Measurements from ENCODE around the gene SLC1A1.
"Not testable (repeated sequence)": the region's sequence is repeated elsewhere in the genome, so short reads cannot be mapped to it uniquely, and the experiment has no call there.

Gene SLC1A1

DNA sequence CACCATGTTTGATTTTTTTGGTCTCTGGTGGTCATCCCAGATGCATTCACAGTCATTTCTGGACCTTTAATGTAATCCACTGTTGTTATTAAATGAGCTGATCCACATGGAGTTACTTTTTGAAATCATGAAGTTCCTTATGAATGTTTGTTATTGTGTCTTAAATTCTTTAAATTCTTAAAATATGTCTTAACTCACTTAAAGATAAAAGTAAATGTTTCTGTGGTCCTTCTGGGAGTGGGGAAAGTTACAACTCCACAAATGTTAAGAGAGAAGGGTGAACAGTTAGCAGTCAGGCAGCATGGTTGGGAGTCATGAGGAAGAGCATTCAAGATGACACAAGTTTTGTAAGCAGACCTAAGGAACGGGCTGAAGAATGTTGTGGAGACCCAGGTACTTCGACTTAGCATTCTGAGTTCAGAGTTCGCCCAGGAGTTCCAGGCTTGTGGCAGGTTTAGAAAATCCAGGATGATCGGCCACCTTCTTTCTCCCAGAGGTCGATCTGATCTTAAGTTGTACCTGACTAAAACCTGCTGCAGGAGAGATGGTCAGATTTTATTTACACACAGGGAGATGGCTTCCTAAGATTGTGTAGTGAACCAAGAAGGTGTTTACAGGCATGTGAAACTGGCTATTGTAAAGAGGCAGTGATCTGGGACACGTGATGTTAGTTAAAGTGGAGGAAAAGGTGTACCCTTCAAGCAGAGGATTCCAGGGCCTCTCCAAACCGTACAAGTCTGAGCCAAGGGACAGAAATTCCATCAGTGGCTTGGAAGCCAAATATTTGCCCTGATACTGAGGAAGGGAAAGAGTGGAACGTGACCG is 17.2 kb downstream of the SLC1A1 start:
- no peak for DNase-seq

DNA sequence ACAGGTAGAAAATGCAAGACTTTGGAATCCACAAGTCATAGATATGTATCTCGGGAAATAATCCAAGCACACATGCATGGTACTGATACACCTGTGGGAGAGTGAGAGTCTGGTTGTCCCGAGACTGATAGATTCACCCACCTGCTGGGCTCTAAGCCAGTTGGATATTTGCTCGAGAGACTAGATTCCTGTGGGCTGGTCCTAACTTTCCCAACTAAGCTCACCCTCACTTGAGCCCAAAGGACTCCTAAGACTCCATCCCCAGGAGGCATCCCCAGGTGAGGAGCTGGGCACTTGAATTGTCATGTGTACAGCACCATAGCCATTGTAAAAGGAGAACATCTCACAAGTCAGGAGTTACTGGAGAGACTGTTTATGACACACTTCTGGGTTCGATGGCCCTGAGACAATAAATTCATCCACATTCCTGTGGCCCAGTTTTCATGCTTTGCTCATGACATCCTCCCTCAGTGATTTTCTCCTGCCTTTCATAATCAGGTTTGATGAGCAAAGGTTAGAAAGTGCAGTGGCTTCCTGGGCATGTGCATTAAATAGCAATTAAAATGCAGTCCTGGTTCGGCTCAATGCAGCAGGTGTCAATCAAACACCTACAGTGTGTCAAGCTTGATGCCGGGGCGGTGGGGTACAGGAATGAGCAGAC is 18.1 kb downstream of the SLC1A1 start:
- no peak for DNase-seq

DNA sequence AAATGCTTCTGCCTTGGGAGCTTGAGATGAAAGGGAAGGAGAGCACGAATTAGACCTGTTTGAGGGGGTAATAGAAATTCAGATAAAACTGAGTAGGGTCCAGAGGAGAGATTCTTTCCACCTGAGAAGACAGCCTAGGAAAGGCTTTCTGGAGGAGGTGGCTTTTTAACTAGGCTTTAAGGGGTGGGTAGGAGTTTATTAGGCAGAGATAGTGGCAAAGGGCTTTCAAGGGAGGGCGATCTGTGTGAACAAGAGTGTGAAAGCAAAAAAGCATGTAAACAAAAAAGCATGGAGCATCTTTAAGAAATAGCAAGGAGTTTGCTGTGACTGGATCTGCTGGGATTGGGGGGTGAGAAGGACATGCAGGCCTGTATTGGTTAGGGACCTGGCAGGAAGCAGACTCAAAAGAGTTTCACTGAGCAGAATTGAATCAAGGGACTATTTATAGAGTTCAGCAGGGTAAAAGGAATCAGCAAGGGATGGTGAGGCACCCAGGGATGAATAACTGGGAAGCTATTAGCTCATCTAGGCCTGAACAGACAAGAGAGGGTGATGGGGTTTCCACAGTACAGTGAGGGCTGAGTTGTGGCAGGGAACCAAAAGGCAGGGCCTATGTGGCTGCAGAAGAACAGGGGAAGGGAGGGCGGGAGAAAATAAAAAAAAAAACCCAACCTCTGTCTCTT is 18.8 kb downstream of the SLC1A1 start:
- no peak for DNase-seq

DNA sequence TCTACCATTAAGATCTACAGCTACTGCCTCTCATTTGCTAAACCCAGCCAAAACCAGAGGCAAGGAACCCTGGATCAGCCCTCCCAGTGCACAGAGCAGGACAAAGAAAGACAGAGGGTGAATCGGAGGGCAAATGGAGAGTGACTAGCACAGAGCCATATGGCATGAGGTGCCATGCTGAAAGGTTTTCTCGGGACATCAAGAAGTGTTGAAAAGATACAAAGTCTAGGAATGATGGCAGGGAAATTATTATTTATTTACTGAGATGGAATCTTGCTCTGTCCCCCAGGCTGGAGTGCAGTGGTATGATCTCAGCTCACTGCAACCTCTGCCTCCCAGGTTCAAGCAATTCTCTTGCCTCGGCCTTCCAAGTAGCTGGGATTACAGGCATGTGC is 19.3 kb downstream of the SLC1A1 start:
- DNase-seq: no peak

DNA sequence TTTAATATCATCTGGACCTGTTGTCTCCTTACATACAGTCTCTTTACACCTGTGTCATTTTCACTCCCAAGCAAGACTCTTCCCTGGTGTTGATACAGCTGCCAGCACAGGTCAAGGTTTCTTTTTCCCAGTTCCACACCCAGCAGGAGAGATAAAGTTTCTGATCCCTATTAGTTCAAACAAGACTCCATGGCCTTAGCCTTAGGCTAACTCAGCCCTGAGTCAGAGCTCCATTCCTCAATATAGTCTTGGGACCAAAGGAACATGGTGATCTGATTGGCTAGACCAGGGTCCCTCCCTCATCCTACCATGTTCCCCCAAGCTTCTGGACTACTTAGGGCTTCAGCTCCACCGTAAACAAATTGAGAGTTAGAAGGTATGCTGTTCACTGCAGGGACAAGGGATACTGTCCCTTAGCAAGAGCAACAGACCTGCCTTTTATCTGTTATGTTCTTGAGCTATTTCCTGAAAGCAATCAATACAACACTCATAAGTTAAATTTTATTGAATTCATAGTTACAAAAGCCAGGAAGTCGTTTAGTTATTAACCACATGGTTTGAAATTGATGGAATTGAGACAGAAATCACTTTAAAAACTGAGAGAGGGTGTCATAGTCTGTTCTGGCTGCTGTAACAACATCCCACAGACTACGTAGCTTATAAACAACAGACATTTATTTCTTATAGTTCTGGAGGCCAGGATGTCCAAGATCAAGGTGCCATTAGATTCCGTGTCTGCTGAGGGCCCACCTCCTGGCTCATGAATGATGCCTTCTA is 20.5 kb downstream of the SLC1A1 start:
- no peak for DNase-seq

DNA sequence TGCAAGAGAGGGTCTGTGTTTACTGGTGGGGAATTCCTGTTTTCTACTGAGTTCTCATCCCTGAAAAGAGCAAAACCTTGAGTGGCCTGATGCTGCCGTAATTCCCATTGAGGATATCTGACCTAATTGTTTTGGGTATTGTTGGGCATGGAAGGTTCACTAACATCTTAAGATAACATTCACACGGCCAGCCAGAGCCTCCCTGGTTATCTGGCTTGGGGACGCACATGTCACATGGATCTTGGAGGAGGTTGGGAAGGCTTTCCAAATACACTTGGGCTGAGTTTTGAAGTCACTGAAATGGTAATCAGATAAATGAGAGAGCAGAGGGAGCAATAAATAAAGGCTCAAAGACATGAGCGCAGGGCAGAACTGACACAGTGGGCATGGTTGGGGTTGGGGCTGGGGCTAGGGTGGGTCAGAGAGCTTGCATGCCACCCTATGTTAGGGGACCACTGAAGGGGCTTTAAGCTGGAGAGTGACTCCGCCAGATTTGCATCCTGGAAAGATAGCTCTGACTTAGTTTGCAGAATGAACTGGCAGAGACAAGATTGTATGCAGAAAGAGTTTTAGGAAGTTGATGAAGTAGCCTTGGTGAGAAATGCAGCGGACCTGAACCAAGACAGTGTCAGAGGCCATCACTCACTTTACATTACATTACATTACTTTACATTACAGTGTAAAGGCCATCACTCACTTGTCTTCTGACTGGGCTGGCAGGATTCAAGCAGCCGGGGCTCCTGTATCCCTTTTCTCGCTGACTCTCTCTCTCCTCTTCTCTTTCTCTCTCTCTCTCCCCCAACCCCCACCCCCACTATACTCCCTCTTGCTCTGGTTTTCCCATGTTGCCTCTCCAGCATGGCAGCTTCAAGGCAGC is 24.2 kb downstream of the SLC1A1 start:
- no peak for DNase-seq

DNA sequence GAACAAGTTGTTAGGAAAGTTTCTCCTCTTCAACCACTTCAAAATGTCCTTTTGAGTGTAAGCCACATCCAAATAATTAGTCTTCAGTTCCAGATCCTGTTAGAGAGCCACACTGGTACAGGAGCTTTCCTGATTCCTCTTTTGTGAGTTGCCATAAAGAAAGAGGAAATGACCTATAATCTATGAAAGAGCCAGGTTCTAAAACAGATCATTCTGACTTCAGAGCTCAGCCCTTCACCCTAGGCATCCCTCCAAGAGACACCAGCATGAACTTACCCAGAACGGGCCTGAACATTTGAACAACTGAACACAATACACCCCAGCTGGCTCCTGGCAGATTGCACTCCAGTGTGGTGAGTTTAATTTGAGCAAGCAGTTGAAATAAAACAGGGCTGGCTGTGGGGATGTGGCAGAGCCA is 25.7 kb downstream of the SLC1A1 start:
- no peak for DNase-seq

DNA sequence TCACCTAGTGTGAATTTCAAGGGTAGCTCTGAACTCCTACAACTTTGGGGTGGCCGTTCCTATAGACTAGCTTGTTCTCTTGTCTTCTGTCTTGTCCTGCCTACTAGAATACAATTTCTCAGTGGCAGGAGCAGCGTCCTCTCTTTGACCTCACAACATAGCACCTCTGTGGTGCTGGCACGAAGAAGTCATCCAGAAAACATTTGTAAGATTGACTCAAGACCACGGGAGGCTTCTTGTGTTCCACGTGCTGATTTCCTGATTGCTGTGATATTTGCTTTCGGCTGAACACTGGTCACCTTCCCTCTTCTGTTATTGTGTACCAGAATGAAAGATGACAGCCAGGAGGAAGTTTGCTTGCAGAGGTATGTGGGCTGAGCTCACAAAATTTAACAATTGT is 27.0 kb downstream of the SLC1A1 start:
- no peak for DNase-seq

DNA sequence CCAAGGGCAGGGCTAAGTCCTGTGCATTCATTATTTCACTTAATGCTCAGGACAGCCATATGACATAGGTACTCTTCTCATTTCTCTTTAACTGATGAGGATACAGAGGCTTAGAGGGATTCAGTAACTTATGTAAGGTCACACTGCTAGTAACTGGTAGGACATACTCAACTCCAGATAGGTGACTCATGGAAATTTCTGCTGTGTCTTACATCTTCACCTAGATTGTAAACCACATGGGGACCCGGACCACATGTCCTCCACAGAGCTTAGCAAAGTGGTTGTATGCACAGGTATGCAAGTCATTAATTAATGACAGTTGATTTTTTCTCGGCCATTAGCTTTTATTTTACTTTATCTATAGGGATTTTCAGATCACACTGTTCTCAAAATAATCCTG is 29.3 kb downstream of the SLC1A1 start:
- no peak for DNase-seq

DNA sequence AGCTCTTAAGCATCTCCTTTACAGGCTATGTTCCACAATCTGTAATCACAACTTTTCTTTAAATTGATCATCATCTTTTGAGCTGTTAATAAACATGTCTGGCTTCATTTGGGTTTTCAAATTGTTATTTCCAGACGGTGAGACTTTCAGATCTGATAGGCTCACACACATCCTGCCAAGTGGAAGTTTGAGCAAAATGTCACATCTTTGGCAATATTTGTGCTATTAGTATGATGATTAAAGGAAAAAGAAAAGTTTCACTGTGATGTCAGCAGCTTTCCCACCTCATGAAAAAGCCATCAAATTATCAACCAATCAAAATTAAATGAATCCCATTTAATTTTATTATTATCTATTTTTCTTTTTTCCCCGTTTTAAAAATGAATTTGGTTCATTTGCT is 29.8 kb downstream of the SLC1A1 start:
- no peak for DNase-seq

DNA sequence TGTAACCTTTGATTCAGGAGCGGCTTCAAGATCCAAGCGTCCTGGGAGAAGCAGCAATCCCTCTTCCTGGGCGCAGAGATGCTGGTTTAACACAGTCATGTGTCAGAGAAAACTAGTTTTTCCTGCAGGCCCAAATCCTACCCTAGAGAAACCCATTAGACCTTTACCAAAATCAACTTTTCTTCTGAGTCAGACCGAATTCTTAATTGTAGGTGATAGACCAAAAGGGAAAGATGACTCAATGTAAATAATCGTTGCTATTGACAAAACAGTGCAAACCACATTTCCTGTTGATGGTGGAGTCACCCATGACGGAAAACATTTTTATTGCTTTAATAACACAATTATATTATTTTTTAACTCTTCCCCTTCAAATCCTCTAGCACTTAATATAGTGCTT is 40.1 kb downstream of the SLC1A1 start:
- no peak for DNase-seq

DNA sequence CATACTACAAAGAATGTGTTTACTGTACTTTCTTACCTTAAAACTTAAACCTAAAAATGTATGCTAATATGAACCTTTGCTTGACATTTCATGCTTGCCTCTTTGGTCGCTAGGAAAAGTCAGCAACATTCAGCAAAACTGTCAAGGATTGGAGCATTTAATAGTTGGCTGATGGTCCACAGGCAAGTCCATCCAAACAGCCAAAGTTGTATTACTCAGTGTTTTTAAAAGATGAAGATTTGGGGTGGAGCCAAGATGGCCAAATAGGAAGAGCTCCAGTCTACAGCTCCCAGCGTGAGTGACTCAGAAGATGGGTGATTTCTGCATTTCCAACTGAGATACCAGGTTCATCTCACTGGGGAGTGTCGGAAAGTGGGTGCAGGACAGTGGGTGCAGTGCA is 40.6 kb downstream of the SLC1A1 start:
- not testable (repeated sequence) for DNase-seq

DNA sequence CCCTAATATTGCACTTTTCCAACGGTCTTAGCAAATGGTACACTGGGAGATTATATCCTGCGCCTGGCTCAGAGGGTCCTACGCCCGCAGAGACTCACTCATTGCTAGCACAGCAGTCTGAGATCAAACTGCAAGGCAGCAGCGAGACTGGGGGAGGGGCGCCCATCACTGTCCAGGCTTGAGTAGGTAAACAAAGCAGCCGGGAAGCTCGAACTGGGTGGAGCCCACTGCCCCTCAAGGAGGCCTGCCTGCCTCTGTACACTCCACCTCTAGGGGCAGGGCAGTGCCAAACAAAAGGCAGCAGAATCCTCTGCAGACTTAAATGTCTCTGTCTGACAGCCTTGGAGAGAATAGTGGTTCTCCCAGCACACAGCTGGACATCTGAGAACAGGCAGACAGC is 41.1 kb downstream of the SLC1A1 start:
- DNase-seq: not testable (repeated sequence)

DNA sequence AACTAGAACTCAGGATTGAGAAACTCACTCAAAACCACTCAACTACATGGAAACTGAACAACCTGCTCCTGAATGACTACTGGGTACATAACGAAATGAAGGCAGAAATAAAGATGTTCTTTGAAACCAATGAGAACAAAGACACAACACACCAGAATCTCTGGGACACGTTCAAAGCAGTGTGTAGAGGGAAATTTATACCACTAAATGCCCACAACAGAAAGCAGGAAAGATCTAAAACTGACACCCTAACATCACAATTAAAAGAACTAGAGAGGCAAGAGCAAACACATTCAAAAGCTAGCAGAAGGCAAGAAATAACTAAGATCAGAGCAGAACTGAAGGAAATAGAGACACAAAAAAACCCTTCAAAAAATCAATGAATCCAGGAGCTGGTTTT is 43.6 kb downstream of the SLC1A1 start:
- DNase-seq: not testable (repeated sequence)

DNA sequence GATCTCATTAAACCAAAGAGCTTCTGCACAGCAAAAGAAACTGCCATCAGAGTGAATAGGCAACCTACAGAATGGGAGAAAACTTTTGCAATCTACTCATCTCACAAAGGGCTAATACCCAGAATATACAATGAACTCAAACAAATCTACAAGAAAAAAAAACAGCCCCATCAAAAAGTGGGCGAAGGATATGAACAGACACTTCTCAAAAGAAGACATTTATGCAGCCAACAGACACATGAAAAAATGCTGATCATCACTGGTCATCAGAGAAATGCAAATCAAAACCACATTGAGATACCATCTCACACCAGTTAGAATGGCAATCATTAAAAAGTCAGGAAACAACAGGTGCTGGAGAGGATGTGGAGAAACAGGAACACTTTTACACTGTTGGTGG is 45.9 kb downstream of the SLC1A1 start:
- DNase-seq: not testable (repeated sequence)

DNA sequence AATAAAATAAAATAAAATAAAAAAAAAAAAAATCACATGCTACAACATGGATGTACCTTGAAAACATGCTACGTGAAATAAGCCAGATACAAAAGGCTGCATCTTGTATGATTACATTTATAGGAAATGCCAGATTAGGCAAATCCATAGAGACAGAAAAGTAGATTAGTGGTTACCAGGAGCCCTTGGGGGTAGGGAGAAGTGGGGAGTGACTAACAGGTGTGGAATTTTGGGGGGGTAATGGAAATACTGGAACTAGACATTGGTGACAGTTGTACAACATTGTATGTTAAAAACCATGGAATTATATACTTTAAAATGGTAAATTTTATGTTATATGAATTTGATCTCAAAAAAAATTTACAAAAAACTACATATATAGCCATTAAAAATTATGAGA is 47.3 kb downstream of the SLC1A1 start:
- no peak for DNase-seq

DNA sequence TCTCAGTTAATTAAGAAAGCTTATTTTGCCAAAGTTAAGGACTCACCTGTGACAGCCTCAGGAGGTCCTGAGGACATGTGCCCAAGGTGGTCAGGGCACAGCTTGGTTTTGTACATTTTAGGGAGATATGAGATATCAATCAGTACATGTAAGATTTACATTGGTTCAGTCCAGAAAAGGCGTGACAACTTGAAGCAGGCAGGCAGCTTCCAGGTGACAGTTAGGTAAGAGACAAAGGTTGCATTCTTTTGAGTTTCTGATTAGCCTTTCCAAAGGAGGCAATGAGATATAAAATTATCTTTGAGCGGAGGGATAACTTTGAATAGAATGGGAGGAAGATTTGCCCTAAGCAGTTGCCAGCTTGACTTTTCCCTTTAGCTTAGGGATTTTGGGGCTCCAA is 47.8 kb downstream of the SLC1A1 start:
- DNase-seq: no peak

DNA sequence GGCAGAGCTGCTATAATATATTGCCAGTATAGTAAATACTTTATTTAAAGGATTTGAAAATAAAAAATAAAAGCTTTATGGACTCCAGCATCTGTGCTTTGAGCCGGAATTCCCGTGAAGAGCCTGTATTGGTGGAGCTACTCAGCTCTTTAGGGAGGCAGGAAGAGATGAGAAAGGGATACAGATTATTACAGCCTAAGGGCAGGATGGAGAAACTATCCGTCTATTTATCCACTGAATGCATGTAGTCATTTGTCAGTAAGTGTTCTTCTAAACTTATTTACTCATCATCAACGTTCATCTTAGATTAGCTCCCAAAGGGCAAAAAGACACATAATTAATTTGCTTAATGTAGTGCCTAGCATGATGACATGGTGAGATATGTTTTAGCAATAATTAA is 48.4 kb downstream of the SLC1A1 start:
- no peak for DNase-seq

DNA sequence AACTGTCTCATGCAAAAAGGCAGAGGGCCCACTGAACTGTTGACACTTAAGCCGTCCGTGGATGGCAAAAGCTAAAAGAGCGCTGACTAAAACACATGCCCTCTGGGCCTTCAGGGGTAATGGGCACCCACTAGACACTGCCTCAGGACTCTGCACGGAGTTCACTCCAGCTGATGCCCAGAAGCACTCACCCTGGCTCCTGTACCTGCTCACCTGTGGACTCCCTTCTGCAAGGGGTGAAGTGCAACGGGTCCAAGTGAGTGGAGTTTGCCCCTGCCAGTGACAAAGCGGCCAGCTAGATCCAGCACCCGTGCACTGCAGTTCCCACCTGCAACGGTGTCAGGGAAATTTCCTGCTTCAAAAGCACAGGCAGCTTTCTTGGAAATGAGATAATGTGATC is 50.2 kb downstream of the SLC1A1 start:
- DNase-seq: no peak

DNA sequence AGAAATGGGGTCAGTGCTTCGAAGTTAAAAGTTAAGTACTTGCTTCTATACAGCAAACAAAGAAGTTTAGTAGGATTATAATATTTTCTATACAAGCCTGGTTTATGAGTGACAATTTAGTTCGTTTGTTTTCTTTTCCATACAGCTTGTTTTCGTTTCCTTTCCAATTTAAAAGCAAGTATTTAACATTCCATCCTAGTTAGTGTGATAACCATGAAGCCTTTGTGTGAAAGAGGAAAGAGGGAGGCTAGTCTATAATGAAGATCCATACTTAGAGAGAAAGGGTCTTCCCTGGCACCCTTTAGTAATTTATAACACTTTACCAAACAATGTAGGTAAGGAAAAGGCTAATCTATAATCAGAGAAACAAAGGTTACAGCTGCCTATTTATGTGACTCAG is 51.0 kb downstream of the SLC1A1 start:
- no peak for DNase-seq

DNA sequence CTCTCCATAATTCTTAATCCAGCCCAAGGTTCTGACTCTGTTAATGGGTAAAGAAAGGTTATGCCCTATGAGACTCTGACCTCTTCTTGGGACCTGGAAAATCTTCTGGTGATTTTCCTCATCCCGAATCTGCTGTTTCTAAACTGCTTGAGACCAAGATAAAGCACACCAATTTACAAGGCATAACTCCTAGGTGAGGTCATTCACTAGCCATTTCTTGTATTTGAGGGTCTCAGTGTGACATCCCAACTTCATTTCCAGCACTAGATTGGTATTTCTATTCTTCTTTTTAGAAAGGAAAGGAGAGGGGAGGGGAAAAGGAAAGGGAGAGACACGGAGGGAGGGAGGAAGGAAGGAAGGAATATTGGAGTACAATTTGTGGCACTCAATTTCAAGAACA is 51.6 kb downstream of the SLC1A1 start:
- DNase-seq: no peak

DNA sequence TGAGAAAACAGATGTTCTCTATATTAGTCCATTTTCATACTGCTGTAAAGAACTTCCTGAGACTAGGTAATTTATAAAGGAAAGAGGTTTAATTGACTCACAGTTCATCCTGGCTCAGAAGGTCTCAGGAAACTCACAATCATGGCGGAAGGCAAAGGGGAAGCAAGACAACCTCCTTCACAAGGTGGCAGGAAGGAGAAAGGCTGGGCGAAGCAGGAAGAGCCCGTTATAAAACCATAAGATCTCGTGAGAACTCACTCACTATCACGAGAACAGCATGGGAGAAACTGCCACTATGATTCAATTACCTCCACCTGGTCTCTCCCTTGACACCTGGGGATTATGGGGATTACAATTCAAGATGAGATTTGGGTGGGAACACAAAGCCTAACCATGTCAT is 54.4 kb downstream of the SLC1A1 start:
- DNase-seq: not testable (repeated sequence)

All from NCI-H345 (cell line).